Cerebellar cortex (tissue), 1 donor: ENCODE data around the gene FAM24A.

Experiments
- DNase-seq: peaks from one replicate; pipeline ENCODE4 v3.0.0-alpha.2; 2015; ENCODE audit warnings: low spot score

Gene FAM24A

GRCh38 chr10:122931088-122931906 is 20.9 kb downstream of the FAM24A start:
- DNase-seq, result no peak

GRCh38 chr10:122939133-122939855 is 28.9 kb downstream of the FAM24A start:
- DNase-seq, result no peak

GRCh38 chr10:122939856-122940543 is 29.6 kb downstream of the FAM24A start:
- no peak for DNase-seq

- DNase-seq, result no peak
These were observed 38.9 kb downstream of the FAM24A start for GRCh38 chr10:122949296-122949695.

GRCh38 chr10:122953902-122954730 is 43.7 kb downstream of the FAM24A start, which contains the start of gene C10orf88:
TSS of gene C10orf88 (minus strand) at chr10:122954227. CDS start at chr10:122954178, 49 bp downstream.
- peak; percentile 98 for DNase-seq

- DNase-seq, result no peak
These were observed 44.3 kb downstream of the FAM24A start for GRCh38 chr10:122954731-122955050.

- DNase-seq, result no peak
These were observed 45.5 kb downstream of the FAM24A start for GRCh38 chr10:122955892-122956291.

- DNase-seq, result no peak
These were observed 47.1 kb downstream of the FAM24A start for GRCh38 chr10:122957474-122957873.

GRCh38 chr10:122962405-122962804 is 52.0 kb downstream of the FAM24A start:
- no peak for DNase-seq
